ENCODE measurements around the gene TMEM198.

TMEM198 gene

GRCh38 chr2:219562049-219563020, 18.5 kb downstream of the TMEM198 start:
- no peak for DNase-seq (ENCODE audit: low read depth)

DNA sequence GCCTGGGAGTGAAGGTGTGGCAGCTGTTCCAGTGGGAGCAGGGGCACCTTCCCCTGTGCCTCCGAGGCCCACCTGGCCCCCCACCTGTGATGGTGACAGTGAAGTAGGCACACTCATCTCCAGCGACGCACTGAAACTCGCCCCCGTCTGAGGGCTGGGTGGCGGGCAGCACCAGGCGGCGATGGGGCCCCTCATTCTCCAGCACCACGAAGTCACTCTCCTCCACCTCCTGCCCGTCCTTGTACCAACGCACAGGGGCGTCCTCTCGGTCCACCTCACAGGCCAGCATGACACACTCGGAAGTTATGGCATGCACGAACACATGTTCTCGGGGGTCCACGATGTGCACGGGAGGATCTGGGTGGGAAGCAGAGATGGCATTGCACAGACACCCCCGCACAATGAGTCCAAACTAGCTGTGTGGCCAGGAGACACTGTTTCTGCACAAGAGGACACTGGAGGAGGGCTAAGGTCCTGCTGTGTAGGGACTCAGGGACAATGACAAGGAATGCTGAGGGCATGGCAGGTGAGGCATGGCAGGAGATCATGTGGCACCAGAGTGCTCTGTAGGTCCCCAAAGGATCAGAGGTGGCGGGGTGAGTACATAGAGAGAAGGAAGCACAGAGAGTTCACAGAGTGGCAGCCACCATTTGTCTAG, 19.6 kb downstream of the TMEM198 start:
- no peak for DNase-seq (ENCODE audit: low read depth)

DNA sequence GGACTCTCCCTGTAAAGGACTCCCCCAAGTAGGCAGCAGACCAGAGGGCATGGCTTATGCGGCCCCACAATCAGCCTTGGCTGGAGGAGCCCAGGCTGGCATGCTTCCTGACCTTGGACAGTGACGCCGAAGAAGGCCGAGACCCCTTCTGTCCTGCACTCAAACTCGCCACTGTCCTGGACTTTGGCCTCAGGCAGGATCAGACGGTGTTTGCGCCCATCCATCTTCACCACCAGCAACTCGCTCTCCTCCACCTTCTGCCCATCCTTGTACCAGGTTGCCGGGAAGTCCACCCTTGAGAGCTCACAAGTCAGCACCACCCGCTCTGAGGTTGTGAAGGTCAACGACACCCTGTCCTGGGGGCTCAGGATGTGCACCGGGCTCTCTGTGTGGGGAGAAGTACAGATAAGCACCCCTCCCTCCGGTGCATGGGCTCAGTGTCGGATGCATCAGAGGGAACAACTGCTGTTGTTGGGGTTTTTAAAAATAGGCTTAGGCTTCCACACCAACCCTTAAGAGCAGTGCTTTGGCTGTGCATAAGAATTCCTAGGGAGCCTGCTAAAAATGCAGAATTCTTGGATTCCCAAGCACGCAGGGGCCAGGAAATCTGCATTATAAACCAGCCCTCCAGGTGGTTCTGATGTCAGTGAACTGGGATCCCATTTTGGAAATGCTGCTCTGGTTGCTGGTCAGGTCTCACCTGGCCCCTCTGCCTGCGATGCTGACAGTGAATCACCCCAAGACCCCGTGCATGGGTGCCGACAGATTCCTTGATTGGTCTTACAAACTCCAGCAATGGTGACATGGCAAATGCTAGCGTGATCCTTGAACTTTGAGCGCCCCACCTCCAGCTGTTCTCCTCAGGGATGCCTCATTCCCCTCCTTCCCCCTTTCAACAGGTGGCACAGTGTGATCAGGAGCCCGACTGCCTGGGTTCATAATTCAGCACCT, 21.6 kb downstream of the TMEM198 start:
- DNase-seq (ENCODE audit: low read depth), result no peak

DNA sequence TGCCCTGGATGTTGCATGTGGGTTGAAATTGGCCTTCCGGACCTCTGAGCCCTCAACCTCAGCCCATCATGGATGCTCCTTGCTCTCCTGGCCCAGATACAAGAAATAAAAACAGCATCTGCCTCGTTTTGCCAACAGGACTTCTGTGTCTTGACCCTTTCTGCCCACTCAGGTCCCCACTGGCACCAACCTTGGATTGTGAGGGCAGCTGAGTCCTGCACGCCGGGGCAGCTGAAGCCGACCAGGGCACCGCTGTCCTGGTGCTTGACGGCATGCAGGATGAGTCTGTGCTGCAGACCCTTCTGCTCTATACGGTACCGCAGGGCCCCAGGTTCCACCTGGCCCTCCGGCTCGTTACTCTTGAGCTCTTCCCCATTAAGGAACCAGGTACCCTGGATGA, 22.8 kb downstream of the TMEM198 start:
- DNase-seq (ENCODE audit: low read depth), result no peak

- DNase-seq (ENCODE audit: low read depth), result no peak
These were observed 23.3 kb downstream of the TMEM198 start for GRCh38 chr2:219567131-219567530.

- DNase-seq (ENCODE audit: low read depth), result no peak
These were observed 24.0 kb downstream of the TMEM198 start for GRCh38 chr2:219567791-219568361.

DNA sequence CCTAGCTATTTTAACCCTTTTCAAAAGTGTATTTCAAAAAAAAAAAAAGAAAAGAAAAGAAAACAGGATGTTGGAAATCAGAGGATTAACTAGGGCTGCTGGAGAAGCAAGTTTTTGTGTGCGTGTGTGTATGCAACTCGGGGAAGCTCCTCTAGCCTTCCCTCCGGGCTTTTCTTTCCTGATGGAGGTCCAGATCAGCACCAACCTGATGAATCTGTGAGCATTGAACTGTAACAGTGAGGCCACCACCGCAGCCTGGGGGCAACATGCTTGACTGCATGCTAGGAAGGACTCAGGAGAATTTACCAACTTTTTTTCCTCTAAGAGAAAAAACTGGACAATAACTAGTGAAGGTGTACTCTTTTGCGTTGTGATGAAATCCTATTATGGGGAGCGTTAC, 25.2 kb downstream of the TMEM198 start:
- no peak for DNase-seq (ENCODE audit: low read depth)

DNA sequence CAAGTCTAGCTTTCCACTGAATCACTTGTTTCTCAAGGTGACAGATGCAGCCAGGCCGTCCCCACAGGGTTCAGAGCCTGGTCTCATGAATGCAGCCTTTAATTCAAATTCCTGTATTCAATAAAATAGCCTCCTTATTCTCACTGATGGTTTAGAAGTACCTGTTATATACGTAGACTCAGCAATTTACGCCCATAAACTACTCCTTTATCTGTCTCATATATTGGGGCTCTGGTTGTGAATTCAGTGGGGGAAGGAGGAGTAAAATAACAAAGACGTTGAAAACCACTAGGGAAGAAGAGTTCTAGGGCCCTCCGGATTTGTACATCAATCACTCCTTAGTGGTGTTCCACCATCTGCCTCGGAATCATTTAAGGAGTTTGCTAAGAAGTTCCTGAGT, 25.8 kb downstream of the TMEM198 start:
- no peak for DNase-seq (ENCODE audit: low read depth)

DNA sequence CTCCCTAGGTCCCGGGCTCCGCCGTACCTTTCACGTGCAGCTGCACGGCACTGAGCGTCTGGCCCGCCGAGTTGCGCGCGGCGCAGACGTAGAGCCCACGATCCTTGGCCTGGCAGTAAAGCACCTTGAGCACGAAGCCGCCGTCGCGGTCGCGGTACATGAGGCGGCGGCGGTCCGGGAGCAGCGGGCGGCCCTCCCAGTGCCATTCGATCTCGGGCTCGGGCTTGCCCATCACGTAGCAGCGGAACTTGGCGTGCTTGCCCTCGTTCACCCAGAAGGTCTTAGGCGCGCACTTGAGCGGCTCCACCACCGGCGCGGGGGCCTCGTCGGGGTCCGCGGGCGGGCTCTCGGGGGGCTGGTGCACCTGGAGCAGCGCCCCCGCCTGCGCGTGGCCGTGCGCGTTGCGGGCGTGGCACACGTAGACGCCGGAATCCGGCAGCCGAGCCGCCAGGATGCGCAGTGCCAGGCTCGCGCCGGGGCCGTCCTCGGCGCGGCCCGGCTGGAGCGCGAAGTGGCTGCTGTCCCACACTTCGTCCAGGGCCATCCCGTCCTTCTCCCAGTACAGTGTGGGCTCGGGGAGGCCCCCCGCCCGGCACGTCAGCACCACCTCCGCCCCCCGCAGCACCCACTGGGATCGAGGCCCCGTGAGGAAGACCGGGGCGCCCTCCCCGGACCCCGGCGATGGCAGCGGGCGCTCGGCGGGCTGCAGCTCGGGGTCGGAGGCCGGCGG, 26.5 kb downstream of the TMEM198 start:
- DNase-seq (ENCODE audit: low read depth), result no peak

GRCh38 chr2:219570924-219571310, 27.1 kb downstream of the TMEM198 start:
- no peak for DNase-seq (ENCODE audit: low read depth)

DNA sequence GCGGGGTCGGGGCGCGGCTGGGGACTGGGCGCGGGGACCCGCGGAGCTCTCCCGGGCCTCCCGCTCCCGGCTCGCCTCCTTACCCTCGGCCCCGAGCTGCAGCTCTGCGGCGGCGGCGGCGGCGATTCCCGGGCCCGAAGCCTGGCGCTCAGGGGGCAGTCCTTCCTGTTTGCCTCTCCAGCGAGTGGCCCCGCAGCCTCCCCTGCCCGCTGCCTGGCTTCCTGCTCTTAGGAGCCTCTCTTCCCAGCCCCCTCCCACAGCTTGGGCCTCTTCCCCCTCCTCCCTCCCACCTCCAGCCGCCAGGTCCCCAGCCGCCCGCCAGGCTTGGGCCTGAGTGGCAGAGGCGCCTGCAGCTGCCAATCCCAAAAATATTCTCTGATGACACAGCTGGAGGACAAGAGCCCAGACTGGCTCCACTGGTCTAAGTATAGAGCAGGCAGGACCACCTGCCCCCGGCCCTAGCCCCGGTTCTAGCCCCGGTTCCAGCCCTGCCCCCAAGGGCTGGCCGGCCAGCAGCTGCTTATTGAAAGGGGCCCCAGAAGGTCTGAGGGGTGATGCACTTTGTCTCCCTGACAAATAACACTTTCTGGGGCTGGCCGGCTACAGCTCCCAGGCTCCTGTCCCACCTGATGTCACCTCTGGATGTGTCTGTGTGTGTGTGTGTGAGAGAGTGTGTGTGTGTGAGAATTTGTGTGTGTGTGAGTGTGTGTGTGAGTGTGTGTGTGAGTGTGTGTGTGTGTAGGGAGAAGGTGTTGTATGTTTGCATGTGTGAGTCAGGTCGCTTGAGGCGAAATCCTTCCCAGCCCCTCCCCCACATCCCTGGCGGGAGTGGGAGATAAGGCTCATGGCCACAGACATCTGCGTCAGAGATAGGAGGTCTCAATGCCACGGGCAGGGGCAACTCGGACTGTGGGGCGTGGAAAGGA, 27.7 kb downstream of the TMEM198 start, which contains the start of gene OBSL1:
OBSL1 (minus strand) TSS at position 229 of the 926 bp plus-strand sequence. CDS start 307 bp downstream, outside the sequence.
- DNase-seq (ENCODE audit: low read depth), result no peak

DNA sequence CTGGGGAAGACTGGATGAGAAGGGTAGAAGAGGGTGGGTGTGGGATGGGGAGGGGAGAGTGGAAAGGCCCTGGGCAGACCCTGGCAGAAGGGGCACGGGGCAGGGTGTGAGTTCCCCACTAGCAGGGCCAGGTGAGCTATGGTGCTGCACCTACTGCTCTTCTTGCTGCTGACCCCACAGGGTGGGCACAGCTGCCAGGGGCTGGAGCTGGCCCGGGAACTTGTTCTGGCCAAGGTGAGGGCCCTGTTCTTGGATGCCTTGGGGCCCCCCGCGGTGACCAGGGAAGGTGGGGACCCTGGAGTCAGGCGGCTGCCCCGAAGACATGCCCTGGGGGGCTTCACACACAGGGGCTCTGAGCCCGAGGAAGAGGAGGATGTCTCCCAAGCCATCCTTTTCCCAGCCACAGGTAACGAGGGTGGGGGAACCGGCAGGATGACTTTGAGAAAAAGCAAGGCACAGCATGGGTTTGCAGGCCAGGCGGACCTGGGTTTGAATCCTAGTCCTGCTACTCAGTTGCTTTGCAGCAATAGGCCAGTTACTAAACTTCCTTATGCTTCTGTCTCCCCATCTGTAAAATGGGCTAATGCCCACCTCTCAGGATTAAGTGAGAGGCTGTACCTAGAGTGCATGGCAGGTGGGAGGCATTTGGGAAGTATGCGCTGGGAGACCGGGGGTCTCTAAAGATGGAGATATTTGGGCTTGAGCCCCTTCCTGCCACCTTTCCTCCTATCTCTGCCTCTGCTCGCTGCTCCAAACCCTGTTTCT, 28.6 kb downstream of the TMEM198 start, which contains the start of gene INHA:
INHA (plus strand) TSS at position 74 of the 765 bp plus-strand sequence; CDS start at position 139, 65 bp downstream.
- DNase-seq (ENCODE audit: low read depth), result no peak

GRCh38 chr2:219573166-219573565, 29.3 kb downstream of the TMEM198 start:
- DNase-seq (ENCODE audit: low read depth), result no peak

GRCh38 chr2:219574484-219575311, 30.9 kb downstream of the TMEM198 start:
- no peak for DNase-seq (ENCODE audit: low read depth)

- no peak for DNase-seq (ENCODE audit: low read depth)
These were observed 32.0 kb downstream of the TMEM198 start for GRCh38 chr2:219575566-219576504.

GRCh38 chr2:219576505-219577388, 32.9 kb downstream of the TMEM198 start:
- DNase-seq (ENCODE audit: low read depth), result no peak

All from T-helper 22 cell (primary cell).